Panc1 (cell line): ENCODE results near the gene IRF2. TPM values are rescaled to one million over a fixed set of nuclear protein-coding genes. Genes with fewer than 3 reads are reported as not detected.

Experiments used
- ATAC-seq: fragments of 200-7000 bp; cut with Tn5 transposase; 2 replicates; pipeline ENCODE4 v1.9.1; 2020; ENCODE audit warnings: mild to moderate bottlenecking, moderate library complexity
- BruUV-seq: library from RNA; stranded (reverse); fragments of 400-500 nt; replicated peaks from 2 replicates; lab custom pipeline; 2021; lab: Mats Ljungman, UMichigan
- CTCF ChIA-PET: fragments of 300-600 bp; sonication (Branson Sonifier 250); formaldehyde crosslinking; loops from one replicate; lab custom pipeline; 2022; ENCODE audit warnings: antibody characterized with exemption; lab: Charles Lee
- POLR2A ChIA-PET: fragments of 300-600 bp; sonication (Branson Sonifier 250); formaldehyde crosslinking; loops from one replicate; lab custom pipeline; 2022; ENCODE audit warnings: antibody characterized with exemption; lab: Charles Lee
- DNase-seq: peaks from one replicate; pipeline ENCODE4 v3.0.0-alpha.2; 2010; ENCODE audit warnings: low read depth, low spot score
- H3K27ac ChIP-seq: 2 replicates; pipeline ENCODE4 v1.5.1; 2011; ENCODE audit warnings: mild to moderate bottlenecking, low read length, inconsistent platforms
- H3K27me3 ChIP-seq: fragments of 200-500 bp; sonication (Bioruptor generic); 2 replicates; pipeline ENCODE4 v1.6.0; 2014; ENCODE audit warnings: low read length, inconsistent platforms; ENCODE audit not compliant: control insufficient read depth, insufficient read depth
- H3K36me3 ChIP-seq: fragments of 200-500 bp; sonication (Bioruptor generic); 2 replicates; pipeline ENCODE4 v1.5.1; 2014; ENCODE audit warnings: inconsistent platforms, mild to moderate bottlenecking, low read length, moderate library complexity; ENCODE audit not compliant: control insufficient read depth, insufficient read depth
- H3K4me1 ChIP-seq: 2 replicates; pipeline ENCODE4 v1.5.1; 2011; ENCODE audit warnings: inconsistent platforms, mild to moderate bottlenecking, low read length, moderate library complexity; ENCODE audit not compliant: control insufficient read depth, insufficient read depth
- H3K4me3 ChIP-seq, 2 experiments: 2 replicates each; pipeline ENCODE4 v1.5.1; 2011 to 2012; ENCODE audit warnings: low read depth in 2 of 2, low read length in 2 of 2, mild to moderate bottlenecking in 2 of 2, inconsistent platforms in 1 of 2, moderate library complexity in 1 of 2
- H3K9me3 ChIP-seq: fragments of 200-500 bp; sonication (Bioruptor generic); 2 replicates; pipeline ENCODE4 v1.5.1; 2014; ENCODE audit warnings: low read depth, mild to moderate bottlenecking, inconsistent platforms, low read length, moderate library complexity; ENCODE audit not compliant: control insufficient read depth, insufficient read depth
- CTCF ChIP-seq: fragments of 450-650 bp; IDR thresholded peaks from 2 replicates; pipeline ENCODE4 v1.5.1; 2017; ENCODE audit warnings: mild to moderate bottlenecking
- POLR2AphosphoS5 ChIP-seq: IDR thresholded peaks from 2 replicates; pipeline ENCODE4 v1.6.1; 2012; ENCODE audit warnings: mild to moderate bottlenecking, low read depth, low read length, moderate library complexity
- REST ChIP-seq, 2 experiments: IDR thresholded peaks; 2 replicates each; pipeline ENCODE4 v1.6.1; 2011 to 2012; ENCODE audit warnings: low read depth in 2 of 2, control low read depth in 1 of 2, low read length in 1 of 2, mild to moderate bottlenecking in 1 of 2, moderate library complexity in 1 of 2; ENCODE audit not compliant: insufficient read depth in 1 of 2
- SIN3A ChIP-seq: IDR thresholded peaks from 2 replicates; pipeline ENCODE4 v1.6.1; 2012; ENCODE audit warnings: low read depth, mild to moderate bottlenecking, low read length, moderate library complexity, borderline replicate concordance; ENCODE audit not compliant: insufficient read depth
- TCF7L2 ChIP-seq: IDR thresholded peaks from 2 replicates; pipeline ENCODE4 v1.6.1; 2011; ENCODE audit warnings: mild to moderate bottlenecking, low read depth, low read length, inconsistent platforms
- in situ Hi-C: cut with HindIII; loops from 2 replicates; pipeline ENCODE4 v1.10.0; 2016; ENCODE audit warnings: low sequenced_read_pairs, low pct_unique_long_range_greater_than_20kb
- intact Hi-C: fragments of 100-400 bp; cut with micrococcal nuclease; formaldehyde crosslinking; loops from one replicate; pipeline ENCODE4 v1.10.0; 2022; ENCODE audit not compliant: unreplicated experiment
- total RNA-seq: library from RNA; stranded (reverse); gene quantifications from one replicate; pipeline ENCODE4 v1.2.1, GENCODE V29; 2021; ENCODE audit not compliant: unreplicated experiment

Gene IRF2
- total RNA-seq, 1 experiment from 2014 or later = 16.2 TPM

GRCh38 chr4:184409911-184410692 is 64.2 kb downstream of the IRF2 start:
- ChIA-PET POLR2A (no interaction called here), CTCF (no interaction called here)
- Histone ChIP-seq H3K4me1 (no peaks in the 10 kb centered on the region), H3K27me3 (no peaks in the 10 kb centered on the region), H3K27ac (no peak overlapping the region), H3K9me3 (no peaks in the 10 kb centered on the region), H3K36me3 (no peaks in the 10 kb centered on the region), H3K4me3 (no peak overlapping the region)
- BruUV-seq = no TSS peak
- in situ Hi-C loops (no loop called here), intact Hi-C loops (no loop called here)
- DNase-seq (no peak), ATAC-seq (no peak)
- TF ChIP-seq SIN3A = no peak
- TF ChIP-seq REST (IDR thresholded peaks at IDR 0.05; ENCODE audit: insufficient read depth in 1 of 2, low read depth in 2 of 2, low read length in 1 of 2) = no peak
- no peak for TF ChIP-seq CTCF
- TF ChIP-seq TCF7L2 = no peak
- no peak for TF ChIP-seq POLR2AphosphoS5

GRCh38 chr4:184409502-184409901 is 64.8 kb downstream of the IRF2 start:
- ATAC-seq (no peak), DNase-seq (no peak)
- ChIA-PET CTCF (no interaction called here), POLR2A (no interaction called here)
- in situ Hi-C loops = no loop called here
- H3K27me3 ChIP-seq = no peaks in the 10 kb centered on the region
- intact Hi-C loops = no loop called here
- H3K27ac ChIP-seq = no peak overlapping the region
- H3K9me3 ChIP-seq = no peaks in the 10 kb centered on the region
- BruUV-seq = no TSS peak
- no peaks in the 10 kb centered on the region for H3K4me1 ChIP-seq
- H3K4me3 ChIP-seq = no peak overlapping the region
- no peaks in the 10 kb centered on the region for H3K36me3 ChIP-seq
- no peak for TF ChIP-seq SIN3A
- no peak for TF ChIP-seq CTCF
- no peak for TF ChIP-seq POLR2AphosphoS5
- TF ChIP-seq REST (IDR thresholded peaks at IDR 0.05; ENCODE audit: insufficient read depth in 1 of 2, low read depth in 2 of 2, low read length in 1 of 2) = no peak
- no peak for TF ChIP-seq TCF7L2
